ENCODE results near the gene GM2A. TPM values are rescaled to one million over a fixed set of nuclear protein-coding genes. Genes with fewer than 3 reads are reported as not detected.

Gene GM2A
- total and polyA plus RNA-seq, 2 of the 13 experiments (the other 11 are each of a cell fraction or from before 2014, with no cell fraction given): 14.6 to 29.6 TPM

DNA sequence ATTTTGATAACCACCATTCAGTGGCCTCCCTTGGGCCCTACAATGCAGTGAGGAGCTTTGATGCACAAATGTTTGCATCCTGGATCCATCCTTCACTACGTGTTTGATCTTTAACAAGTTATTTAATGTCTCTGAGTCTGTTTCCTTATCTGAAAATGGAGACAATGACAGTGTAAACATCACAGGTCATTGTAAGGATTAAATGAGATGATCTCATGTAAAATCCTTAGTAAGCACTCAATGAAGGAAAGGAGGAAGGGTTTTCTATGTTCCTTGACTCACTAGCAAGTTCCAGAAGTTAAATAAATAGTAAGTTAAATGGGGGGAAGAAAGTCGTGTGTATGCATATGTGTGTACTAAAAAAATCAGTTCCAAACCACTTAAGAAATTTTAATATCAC lies 60.4 kb downstream of the GM2A start:
- no peak for FAIRE-seq
- Histone ChIP-seq H3K27me3 (ENCODE audit: control insufficient read depth in 1 of 2, insufficient read depth in 2 of 2, low read length in 2 of 2) (no peaks in the 10 kb centered on the region), H3K36me3 (replicated peaks in 1 of 2; ENCODE audit: control insufficient read depth in 1 of 2, insufficient read depth in 2 of 2, low read length in 2 of 2) (no peaks in the 10 kb centered on the region), H3K4me1 (ENCODE audit: insufficient read depth, low read length) (no peaks in the 10 kb centered on the region), H3K9me3 (ENCODE audit: low read length) (no peaks in the 10 kb centered on the region), H3K4me3 (replicated peaks in 1 of 3; ENCODE audit: insufficient read depth in 1 of 3, low read depth in 2 of 3, low read length in 3 of 3) (no peak overlapping the region), H3K27ac (ENCODE audit: extremely low read length, insufficient read depth, low read length) (no peak overlapping the region), H3K9ac (ENCODE audit: insufficient read depth, low read depth, low read length) (no peak overlapping the region), H4K20me1 (ENCODE audit: insufficient read depth, low read length) (no peaks in the 10 kb centered on the region), H3K4me2 (ENCODE audit: low read depth, low read length) (no peak overlapping the region), H3K79me2 (ENCODE audit: insufficient read depth, low read length) (no peaks in the 10 kb centered on the region), H2AFZ (ENCODE audit: low read length) (no peak overlapping the region)
- no peak for ATAC-seq
- DNase-seq (ENCODE audit: low spot score): no peak
- ChIA-PET POLR2A (no interaction called here), CTCF (ENCODE audit: low intra/inter-chr PET ratio, low total read pairs) (no interaction called here)
- no peak for TF ChIP-seq ZNF766 (CRISPR knock-in tag; IDR thresholded peaks at IDR 0.05; ENCODE audit: borderline replicate concordance)
- no peak for TF ChIP-seq FUBP1 (CRISPR knock-in tag; IDR thresholded peaks at IDR 0.05; ENCODE audit: borderline replicate concordance)
- TF ChIP-seq ZNF552 (CRISPR knock-in tag; IDR thresholded peaks at IDR 0.05; ENCODE audit: borderline replicate concordance): no peak
- no peak for TF ChIP-seq PHB2 (IDR thresholded peaks at IDR 0.05; ENCODE audit: partially characterized antibody)
- TF ChIP-seq SMAD3 (CRISPR knock-in tag; IDR thresholded peaks at IDR 0.05): no peak
- TF ChIP-seq ZNF597 (CRISPR knock-in tag; IDR thresholded peaks at IDR 0.05): no peak
- TF ChIP-seq IKZF5 (CRISPR knock-in tag; IDR thresholded peaks at IDR 0.05): no peak
- TF ChIP-seq SIX1 (CRISPR knock-in tag; IDR thresholded peaks at IDR 0.05; ENCODE audit: borderline replicate concordance): no peak
- TF ChIP-seq HOXA3 (CRISPR knock-in tag; IDR thresholded peaks at IDR 0.05): no peak
- TF ChIP-seq ZMYM4 (CRISPR knock-in tag; IDR thresholded peaks at IDR 0.05): no peak
- TF ChIP-seq ZNF441 (CRISPR knock-in tag; IDR thresholded peaks at IDR 0.05; ENCODE audit: borderline replicate concordance): no peak
- no peak for TF ChIP-seq ZNF598 (CRISPR knock-in tag; IDR thresholded peaks at IDR 0.05; ENCODE audit: borderline replicate concordance)
- TF ChIP-seq CBX1 (IDR thresholded peaks at IDR 0.05; ENCODE audit: low read depth): no peak
- TF ChIP-seq AFF4 (CRISPR knock-in tag; IDR thresholded peaks at IDR 0.05): no peak
- no peak for TF ChIP-seq RAD51 (IDR thresholded peaks at IDR 0.05; ENCODE audit: borderline replicate concordance)
- TF ChIP-seq NFIC (IDR thresholded peaks at IDR 0.05; ENCODE audit: low read length): no peak
- TF ChIP-seq ZNF547 (CRISPR knock-in tag; IDR thresholded peaks at IDR 0.05): no peak
- no peak for TF ChIP-seq ZNF749 (CRISPR knock-in tag; IDR thresholded peaks at IDR 0.05; ENCODE audit: borderline replicate concordance)
- in situ Hi-C loops (cut with HindIII; ENCODE audit: extremely low pct_ligation_motif_present, low pct_unique_long_range_greater_than_20kb) (no loop called here), intact Hi-C loops (cut with micrococcal nuclease; ENCODE audit: unreplicated experiment) (no loop called here)
- WGBS (ENCODE audit: low lambda C conversion rate): 11% methylated on average over 2 of the region's 2 CpGs
- BruUV-seq (replicated peaks): no TSS peak
